GM23338 (cell line): ENCODE results near the gene MRPL2. TPM values are rescaled to one million over a fixed set of nuclear protein-coding genes. Genes with fewer than 3 reads are reported as not detected.
A peak's percentile ranks its signal among the peaks of the same experiment; 100 is the strongest.

Experiments
- ATAC-seq: fragments of 200-7000 bp; cut with Tn5 transposase; 3 replicates; pipeline ENCODE4 v1.9.1; 2020
- DNase-seq: peaks from one replicate; pipeline ENCODE4 v3.0.0-alpha.2; 2015; ENCODE audit warnings: low spot score
- H2AFZ ChIP-seq: fragments of 200-600 bp; sonication (generic); 2 replicates; pipeline ENCODE4 v1.8.0; 2016; ENCODE audit warnings: antibody characterized with exemption, mild to moderate bottlenecking, moderate library complexity
- H3F3A ChIP-seq: fragments of 200-600 bp; sonication (generic); replicated peaks from 2 replicates; pipeline ENCODE4 v1.8.0; 2017; ENCODE audit warnings: antibody characterized with exemption, mixed run types, low read depth
- H3K27ac ChIP-seq: fragments of 200-600 bp; sonication (generic); 2 replicates; pipeline ENCODE4 v1.6.1; 2016; ENCODE audit warnings: low read depth
- H3K27me3 ChIP-seq: fragments of 200-600 bp; sonication (generic); 2 replicates; pipeline ENCODE4 v1.8.0; 2016; ENCODE audit warnings: mild to moderate bottlenecking, mixed run types, moderate library complexity; ENCODE audit not compliant: insufficient read depth
- H3K36me3 ChIP-seq: fragments of 200-600 bp; sonication (generic); 2 replicates; pipeline ENCODE4 v1.8.0; 2016; ENCODE audit warnings: mild to moderate bottlenecking; ENCODE audit not compliant: insufficient read depth
- H3K4me1 ChIP-seq: fragments of 200-600 bp; sonication (generic); 2 replicates; pipeline ENCODE4 v1.8.0; 2016; ENCODE audit warnings: mild to moderate bottlenecking, moderate library complexity; ENCODE audit not compliant: insufficient read depth
- H3K4me2 ChIP-seq: fragments of 200-600 bp; sonication (generic); 2 replicates; pipeline ENCODE4 v1.7.1; 2017; ENCODE audit warnings: mixed run types
- H3K4me3 ChIP-seq: fragments of 200-600 bp; sonication (generic); 2 replicates; pipeline ENCODE4 v1.6.1; 2016; ENCODE audit warnings: mixed run types
- H3K79me2 ChIP-seq: fragments of 200-600 bp; sonication (generic); replicated peaks from 2 replicates; pipeline ENCODE4 v1.8.0; 2017; ENCODE audit warnings: mild to moderate bottlenecking; ENCODE audit not compliant: insufficient read depth
- H3K9me2 ChIP-seq: fragments of 200-600 bp; sonication (generic); 2 replicates; pipeline ENCODE4 v1.8.0; 2017; ENCODE audit not compliant: insufficient read depth
- H4K20me1 ChIP-seq: fragments of 200-600 bp; sonication (generic); replicated peaks from 2 replicates; pipeline ENCODE4 v1.8.0; 2017; ENCODE audit warnings: mild to moderate bottlenecking; ENCODE audit not compliant: insufficient read depth
- H3K27ac Mint-ChIP-seq: 2 replicates; pipeline ENCODE4 v1.8.0; 2020; ENCODE audit warnings: inconsistent platforms, mild to moderate bottlenecking, moderate library complexity, mixed read lengths
- H3K27me3 Mint-ChIP-seq: 3 replicates; pipeline ENCODE4 v1.8.0; 2022; ENCODE audit warnings: low read depth, mild to moderate bottlenecking, moderate library complexity, mixed read lengths, inconsistent platforms; ENCODE audit not compliant: insufficient read depth, poor library complexity
- H3K36me3 Mint-ChIP-seq: 3 replicates; pipeline ENCODE4 v1.8.0; 2021; ENCODE audit warnings: low read depth, mild to moderate bottlenecking, inconsistent platforms, moderate library complexity, mixed read lengths
- H3K4me1 Mint-ChIP-seq: 3 replicates; pipeline ENCODE4 v1.8.0; 2020; ENCODE audit warnings: mild to moderate bottlenecking, inconsistent platforms, mixed read lengths
- H3K4me3 Mint-ChIP-seq: 3 replicates; pipeline ENCODE4 v1.8.0; 2021; ENCODE audit warnings: moderate library complexity, mild to moderate bottlenecking, inconsistent platforms, mixed read lengths
- H3K9me3 Mint-ChIP-seq: 3 replicates; pipeline ENCODE4 v1.8.0; 2020; ENCODE audit warnings: moderate library complexity, mild to moderate bottlenecking, inconsistent platforms, mixed read lengths
- CREB1 ChIP-seq: fragments of 250-450 bp; sonication (Bioruptor Pico); IDR thresholded peaks from 2 replicates; pipeline ENCODE4 v1.5.0; 2020; ENCODE audit warnings: low read depth, mild to moderate bottlenecking, moderate library complexity
- ETS1 ChIP-seq: IDR thresholded peaks from 2 replicates; pipeline ENCODE4 v1.6.1; 2016; ENCODE audit warnings: antibody characterized with exemption
- JUNB ChIP-seq: IDR thresholded peaks from one replicate; pipeline ENCODE4 v1.6.1; 2016; ENCODE audit warnings: antibody characterized with exemption; ENCODE audit not compliant: unreplicated experiment
- REST ChIP-seq: IDR thresholded peaks from one replicate; pipeline ENCODE4 v1.6.1; 2018; ENCODE audit warnings: antibody characterized with exemption; ENCODE audit not compliant: unreplicated experiment
- ZNF462 ChIP-seq: fragments of 250-450 bp; sonication (Bioruptor Pico); IDR thresholded peaks from 2 replicates; pipeline ENCODE4 v1.5.0; 2020; ENCODE audit warnings: mild to moderate bottlenecking, moderate library complexity
- polyA plus RNA-seq: library from polyadenylated mRNA; unstranded; fragments of >200 nt; fragmentation: Nextera tagmentation; extraction: Ambion mirVana; gene quantifications from 2 replicates; pipeline ENCODE4 v1.2.1, GENCODE V29; 2016
- total RNA-seq: library from RNA; depleted of rRNA; stranded (reverse); fragments of >200 nt; shearing (Covaris generic); gene quantifications from 2 replicates; pipeline ENCODE4 v1.2.3, GENCODE V29; 2014

The MRPL2 gene
- total and polyA plus RNA-seq, 2 experiments from 2014 or later: 32.3 to 128 TPM

GRCh38 chr6:43095939-43096338, 36.7 kb upstream of the MRPL2 start:
- Histone ChIP-seq H3F3A (peaks cover 3% of the 10 kb centered on the region; the same call in 1 of the 2 replicates), H3K4me1 (peaks cover 50% of the 10 kb centered on the region), H2AFZ (no peak overlapping the region), H3K9me2 (no peaks in the 10 kb centered on the region), H3K36me3 (no peaks in the 10 kb centered on the region), H3K27ac (peak overlapping the region; percentile 84), H4K20me1 (no peaks in the 10 kb centered on the region), H3K27me3 (no peaks in the 10 kb centered on the region), H3K4me2 (peak overlapping the region; percentile 64; the same call in 1 of the 2 replicates), H3K79me2 (peaks cover 97% of the 10 kb centered on the region), H3K4me3 (no peak overlapping the region; the same call in 1 of the 2 replicates)
- Mint-ChIP-seq H3K4me3 (no peak overlapping the region; the same call in 2 of the 3 replicates), H3K27ac (peak overlapping the region; percentile 93), H3K27me3 (peaks cover 3% of the 10 kb centered on the region), H3K9me3 (no peaks in the 10 kb centered on the region), H3K36me3 (no peaks in the 10 kb centered on the region), H3K4me1 (peaks cover 52% of the 10 kb centered on the region)
- peak; percentile 9; the same call in 2 of the 3 replicates for ATAC-seq
- TF ChIP-seq REST: no peak
- no peak for TF ChIP-seq CREB1 (CRISPR knock-in tag)
- no peak for TF ChIP-seq ETS1
- TF ChIP-seq ZNF462 (CRISPR knock-in tag): no peak
- no peak for TF ChIP-seq JUNB
- DNase-seq: no peak
